ENCODE data around the gene RAP1GAP.

DNA sequence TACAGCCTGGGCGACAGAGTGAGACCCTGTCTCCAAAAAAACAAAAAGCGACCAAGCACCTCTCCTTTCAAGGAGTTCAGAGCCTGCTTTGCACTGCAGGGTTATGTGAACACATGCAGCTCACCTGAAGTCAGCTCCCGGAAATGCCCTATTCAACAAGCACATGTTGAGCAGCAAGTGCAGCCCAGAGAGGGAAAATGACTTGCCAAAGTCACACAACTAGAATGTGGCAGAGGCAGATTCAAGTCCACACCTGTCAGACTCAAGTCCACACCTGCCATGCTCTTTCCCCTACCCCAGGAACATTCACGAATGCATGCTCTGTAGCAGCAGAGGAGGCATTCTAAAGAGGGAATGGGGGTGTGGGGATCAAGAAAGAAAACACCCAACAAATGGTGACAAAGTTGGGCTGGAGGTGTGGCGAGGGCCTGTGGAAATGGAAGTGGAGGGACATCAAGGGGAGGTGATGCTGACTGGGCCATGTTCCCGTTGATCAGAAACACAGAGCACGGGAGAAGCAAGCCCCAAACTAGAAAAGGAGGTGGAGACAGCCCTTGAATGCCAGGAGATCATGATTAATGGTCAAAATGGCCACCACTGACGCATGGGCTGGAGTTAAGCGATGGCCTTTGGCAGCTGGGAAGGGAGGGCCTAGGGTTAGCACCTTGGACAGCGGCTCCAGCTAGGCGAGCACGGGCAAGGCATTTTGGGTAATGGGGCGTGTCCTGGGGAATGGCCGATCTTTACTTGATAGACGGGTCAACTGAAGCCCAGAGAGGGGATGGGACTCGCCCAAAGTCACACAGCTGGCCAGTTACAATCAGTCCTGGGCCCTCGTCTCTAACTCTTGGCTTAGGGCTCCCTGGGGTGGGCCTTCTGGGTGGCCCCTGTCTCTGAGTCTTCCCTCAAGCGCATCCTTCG is 21.5 kb downstream of the RAP1GAP start:
- TF ChIP-seq POLR2AphosphoS5 (IDR thresholded peaks at IDR 0.05) (no peak), POLR2A (IDR thresholded peaks at IDR 0.05; ENCODE audit: low read depth) (no peak)
- TF ChIP-seq, protein P1, sequence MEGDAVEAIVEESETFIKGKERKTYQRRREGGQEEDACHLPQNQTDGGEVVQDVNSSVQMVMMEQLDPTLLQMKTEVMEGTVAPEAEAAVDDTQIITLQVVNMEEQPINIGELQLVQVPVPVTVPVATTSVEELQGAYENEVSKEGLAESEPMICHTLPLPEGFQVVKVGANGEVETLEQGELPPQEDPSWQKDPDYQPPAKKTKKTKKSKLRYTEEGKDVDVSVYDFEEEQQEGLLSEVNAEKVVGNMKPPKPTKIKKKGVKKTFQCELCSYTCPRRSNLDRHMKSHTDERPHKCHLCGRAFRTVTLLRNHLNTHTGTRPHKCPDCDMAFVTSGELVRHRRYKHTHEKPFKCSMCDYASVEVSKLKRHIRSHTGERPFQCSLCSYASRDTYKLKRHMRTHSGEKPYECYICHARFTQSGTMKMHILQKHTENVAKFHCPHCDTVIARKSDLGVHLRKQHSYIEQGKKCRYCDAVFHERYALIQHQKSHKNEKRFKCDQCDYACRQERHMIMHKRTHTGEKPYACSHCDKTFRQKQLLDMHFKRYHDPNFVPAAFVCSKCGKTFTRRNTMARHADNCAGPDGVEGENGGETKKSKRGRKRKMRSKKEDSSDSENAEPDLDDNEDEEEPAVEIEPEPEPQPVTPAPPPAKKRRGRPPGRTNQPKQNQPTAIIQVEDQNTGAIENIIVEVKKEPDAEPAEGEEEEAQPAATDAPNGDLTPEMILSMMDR (IDR thresholded peaks at IDR 0.05): no peak

Data from esophagus muscularis mucosa (tissue), 3 donors.